GM12872 (cell line): ENCODE data around the gene HSPBP1.

Experiments used
- CTCF ChIP-seq: IDR thresholded peaks from 3 replicates; pipeline ENCODE4 v1.5.1; 2011; ENCODE audit warnings: low read depth, mild to moderate bottlenecking, low read length, moderate library complexity; ENCODE audit not compliant: insufficient read depth

The HSPBP1 gene

GRCh38 chr19:55303477-55303876, 23.6 kb upstream of the HSPBP1 start:
- no peak for TF ChIP-seq CTCF

- TF ChIP-seq CTCF = no peak
Measured at GRCh38 chr19:55302318-55302703, 22.4 kb upstream of the HSPBP1 start.

DNA sequence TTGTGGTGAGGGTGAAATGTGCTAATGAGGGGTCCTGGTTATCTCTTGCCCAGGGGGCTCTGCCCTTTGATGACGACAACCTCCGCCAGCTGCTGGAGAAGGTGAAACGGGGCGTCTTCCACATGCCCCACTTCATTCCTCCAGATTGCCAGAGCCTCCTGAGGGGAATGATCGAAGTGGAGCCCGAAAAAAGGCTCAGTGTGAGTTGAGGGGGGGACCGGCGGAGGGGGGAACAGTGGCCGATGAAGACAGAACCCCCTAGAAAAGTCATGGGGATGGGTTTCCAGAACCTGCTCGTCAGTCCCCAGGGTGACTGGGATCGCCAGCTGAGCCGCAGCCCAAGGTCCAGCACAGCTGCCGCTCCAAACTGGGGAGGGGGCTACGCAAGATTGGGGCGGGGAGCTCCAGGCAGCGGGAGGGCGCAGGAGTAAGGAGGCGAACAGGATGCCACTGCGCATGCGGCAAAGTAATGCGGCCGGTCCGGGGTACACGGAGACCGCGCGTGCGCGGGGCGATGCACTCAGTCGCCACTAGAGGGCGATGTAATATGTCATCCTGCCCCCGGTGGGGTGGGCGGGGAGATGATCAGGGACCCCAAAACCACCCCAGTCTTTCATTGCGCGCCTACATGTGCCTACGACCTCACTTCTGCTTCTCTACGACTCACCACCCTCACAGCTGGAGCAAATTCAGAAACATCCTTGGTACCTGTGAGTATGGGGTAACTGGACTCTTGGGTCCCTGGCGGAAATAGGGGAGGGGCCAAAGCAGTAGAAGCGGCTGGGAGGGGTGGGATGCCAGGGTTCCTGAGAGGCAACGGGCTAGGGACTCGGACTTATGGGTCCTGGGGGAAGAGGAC, 21.8 kb upstream of the HSPBP1 start:
- peak; percentile 98 for TF ChIP-seq CTCF

DNA sequence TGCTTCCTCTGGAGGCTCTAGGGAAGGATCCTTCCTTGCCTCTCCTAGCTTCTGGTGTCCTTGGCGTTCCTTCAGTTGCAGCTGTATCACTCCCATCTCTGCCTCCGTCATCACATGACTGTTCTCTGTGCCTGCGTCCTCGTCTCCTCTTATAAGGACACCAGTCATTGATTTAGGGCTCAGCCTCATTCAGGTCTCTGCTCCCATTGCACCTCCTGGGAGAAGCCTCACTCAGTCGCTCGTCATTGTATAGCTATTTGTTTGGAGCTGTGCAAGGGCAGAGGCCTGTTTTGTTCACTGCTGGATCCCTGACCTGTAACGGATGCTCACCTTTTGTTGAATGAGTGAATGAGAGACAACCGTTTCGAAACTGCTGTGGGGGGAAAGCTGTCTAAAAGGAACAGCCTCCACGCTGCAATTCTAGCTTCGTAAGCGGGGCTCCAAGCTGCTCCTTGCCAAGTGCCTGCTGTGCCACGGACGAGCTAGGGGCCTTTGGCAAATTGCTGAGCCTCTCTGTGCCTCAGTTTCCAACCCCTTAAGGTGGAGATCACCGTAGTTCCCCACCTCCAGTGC, 21.1 kb upstream of the HSPBP1 start:
- TF ChIP-seq CTCF = no peak

DNA sequence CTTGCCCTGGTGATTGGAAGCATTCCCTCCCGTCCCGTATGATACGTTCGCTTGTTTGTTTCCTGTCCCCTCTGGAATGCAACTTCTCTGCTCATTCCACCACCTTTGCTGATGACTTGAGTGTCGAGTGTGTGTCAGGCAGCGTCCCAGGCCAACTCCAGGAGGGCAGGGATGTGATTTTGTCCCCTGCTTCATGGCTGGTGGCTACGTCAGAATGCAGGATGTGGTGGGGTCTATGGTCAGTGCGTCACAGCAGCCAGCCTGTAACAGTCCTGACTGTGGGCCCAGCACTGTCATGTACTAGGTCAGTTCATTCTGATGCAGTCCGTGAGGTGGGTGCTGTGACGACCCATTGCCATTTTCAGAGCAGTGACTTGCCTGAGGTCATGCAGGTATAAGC, 20.1 kb upstream of the HSPBP1 start:
- TF ChIP-seq CTCF = no peak

- TF ChIP-seq CTCF = no peak
Measured at GRCh38 chr19:55297267-55297666, 17.4 kb upstream of the HSPBP1 start.

DNA sequence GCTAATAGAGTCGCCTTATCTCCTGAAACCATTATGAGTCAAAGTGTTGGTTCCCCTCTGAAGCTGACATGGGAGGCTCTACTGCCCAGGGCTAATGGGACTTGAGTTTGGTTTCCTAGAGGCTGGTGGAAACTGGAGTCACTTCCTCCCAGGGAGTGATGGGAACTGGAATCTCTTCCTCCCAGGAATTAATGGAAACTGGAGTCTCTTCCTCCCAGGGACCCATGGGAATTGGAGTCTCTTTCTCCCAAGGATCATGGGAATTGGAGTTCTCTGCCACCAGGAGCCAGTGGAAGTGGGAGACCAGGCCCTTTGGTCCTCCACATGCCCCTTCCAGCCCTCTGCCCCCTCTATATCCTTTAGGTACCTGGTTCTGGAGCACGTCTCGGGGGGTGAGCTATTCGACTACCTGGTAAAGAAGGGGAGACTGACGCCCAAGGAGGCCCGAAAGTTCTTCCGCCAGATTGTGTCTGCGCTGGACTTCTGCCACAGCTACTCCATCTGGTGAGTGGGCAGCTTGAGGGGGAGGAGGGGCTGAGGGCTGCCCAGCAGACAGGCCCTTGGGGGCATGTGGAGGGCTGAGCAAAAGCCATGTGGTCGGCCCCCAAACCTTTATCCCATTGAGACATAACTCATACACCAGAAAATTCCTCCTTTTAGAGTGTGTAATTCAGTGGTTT, 9.3 kb upstream of the HSPBP1 start:
- TF ChIP-seq CTCF = no peak
